Vagina (tissue), 2 donors: Measurements from ENCODE around the gene APOE.

ENCODE experiments used
- CTCF ChIP-seq, 3 experiments: fragments of 450-650 bp in 2 of 3; fragments of 200-600 bp in 1 of 3; sonication (generic) in 1 of 3; IDR thresholded peaks; one replicate each; pipeline ENCODE4 v1.5.1; 2017 to 2019; ENCODE audit warnings: antibody characterized with exemption in 3 of 3, mild to moderate bottlenecking in 2 of 3, moderate library complexity in 2 of 3
- POLR2A ChIP-seq, 2 donors: fragments of 450-650 bp; IDR thresholded peaks; one replicate each; pipeline ENCODE4 v1.6.1; 2017; ENCODE audit warnings: antibody characterized with exemption in 2 of 2, mild to moderate bottlenecking in 2 of 2, moderate library complexity in 2 of 2
- POLR2AphosphoS5 ChIP-seq, 2 donors: sonication (generic); formaldehyde crosslinking; IDR thresholded peaks; one replicate each; pipeline ENCODE4 v1.9.0; 2017; ENCODE audit warnings: antibody characterized with exemption in 2 of 2, mild to moderate bottlenecking in 2 of 2, low read depth in 1 of 2; ENCODE audit not compliant: insufficient read depth in 1 of 2

DNA sequence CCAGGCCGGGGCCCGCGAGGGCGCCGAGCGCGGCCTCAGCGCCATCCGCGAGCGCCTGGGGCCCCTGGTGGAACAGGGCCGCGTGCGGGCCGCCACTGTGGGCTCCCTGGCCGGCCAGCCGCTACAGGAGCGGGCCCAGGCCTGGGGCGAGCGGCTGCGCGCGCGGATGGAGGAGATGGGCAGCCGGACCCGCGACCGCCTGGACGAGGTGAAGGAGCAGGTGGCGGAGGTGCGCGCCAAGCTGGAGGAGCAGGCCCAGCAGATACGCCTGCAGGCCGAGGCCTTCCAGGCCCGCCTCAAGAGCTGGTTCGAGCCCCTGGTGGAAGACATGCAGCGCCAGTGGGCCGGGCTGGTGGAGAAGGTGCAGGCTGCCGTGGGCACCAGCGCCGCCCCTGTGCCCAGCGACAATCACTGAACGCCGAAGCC, 3.3 kb downstream of the APOE start:
- no peak for TF ChIP-seq POLR2A (IDR thresholded peaks at IDR 0.05)
- TF ChIP-seq CTCF (IDR thresholded peaks at IDR 0.05), result no peak
- TF ChIP-seq POLR2AphosphoS5 (IDR thresholded peaks at IDR 0.05; ENCODE audit: insufficient read depth in 1 of 2, low read depth in 1 of 2), result no peak
